HG02642 (cell line): Measurements from ENCODE around the gene SLC16A1.
"Not testable (repeated sequence)": the region's sequence is repeated elsewhere in the genome, so short reads cannot be mapped to it uniquely, and the experiment has no call there.

Experiments
- ATAC-seq: cut with Tn5 transposase; IDR thresholded peaks from one replicate; pipeline ENCODE4 v1.9.1; 2021; ENCODE audit warnings: mild to moderate bottlenecking; ENCODE audit not compliant: unreplicated experiment, poor library complexity

Gene SLC16A1

DNA sequence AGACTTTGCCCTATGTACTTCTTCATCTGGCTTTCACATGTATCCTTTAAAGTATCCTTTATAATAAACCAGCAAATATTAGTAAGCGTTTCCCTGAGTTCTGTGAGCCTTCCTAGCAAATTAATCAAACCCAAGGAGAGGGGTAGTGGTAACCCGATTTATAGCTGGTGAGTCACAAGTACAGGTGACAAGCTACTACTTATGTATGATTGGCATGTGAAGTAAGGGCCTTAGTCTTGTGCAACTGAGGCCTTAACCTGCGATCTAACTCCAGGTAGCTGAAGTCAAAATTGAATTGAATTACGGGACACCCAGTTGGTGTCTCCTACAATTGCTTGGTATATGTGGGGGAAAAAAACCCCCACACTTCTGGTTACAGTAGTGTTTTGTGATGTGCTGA is 26.0 kb downstream of the SLC16A1 start:
- ATAC-seq: no peak

DNA sequence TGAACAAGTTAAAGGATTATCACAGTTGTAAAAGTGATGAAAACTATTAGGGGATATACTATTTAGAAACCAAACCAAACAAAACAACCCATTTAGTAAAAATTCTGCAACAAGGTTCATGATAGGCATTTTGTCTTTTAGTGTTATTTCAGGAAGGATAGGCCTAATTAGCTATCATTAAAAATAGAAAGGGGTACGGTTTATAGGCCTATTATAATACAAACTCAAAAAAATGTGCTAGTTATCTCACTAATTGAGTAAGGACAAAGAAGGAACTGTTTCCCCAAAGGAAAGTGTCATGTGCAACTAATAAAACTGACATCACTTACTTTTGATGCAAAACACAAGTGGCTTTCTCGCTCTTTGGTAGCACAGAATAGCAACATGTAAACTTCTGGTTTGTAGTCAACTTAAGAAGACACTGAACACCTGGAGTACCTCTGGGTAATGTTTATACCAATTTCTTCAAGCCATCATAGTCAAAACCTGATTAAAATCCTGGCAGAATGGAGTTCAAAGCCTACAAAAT is 28.5 kb downstream of the SLC16A1 start:
- no peak for ATAC-seq

DNA sequence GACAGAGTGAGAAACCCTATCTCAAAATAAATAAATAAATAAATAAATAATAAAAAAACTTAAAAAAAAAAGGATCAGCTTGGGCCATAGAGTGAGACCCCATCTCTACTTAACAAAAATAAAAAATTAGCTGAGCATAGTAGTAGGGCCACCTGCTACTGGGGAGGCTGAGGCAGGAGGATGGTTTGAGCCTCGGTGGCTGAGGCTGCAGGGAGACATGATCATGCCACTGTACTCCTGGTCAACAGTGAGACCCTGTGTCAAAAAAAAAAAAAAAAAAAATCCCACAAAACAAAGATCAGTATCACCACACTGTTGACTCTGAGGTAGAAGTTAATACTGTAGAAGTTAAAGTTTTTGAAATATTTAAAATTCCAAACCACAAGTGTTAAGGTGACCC is 29.1 kb downstream of the SLC16A1 start:
- ATAC-seq: no peak

DNA sequence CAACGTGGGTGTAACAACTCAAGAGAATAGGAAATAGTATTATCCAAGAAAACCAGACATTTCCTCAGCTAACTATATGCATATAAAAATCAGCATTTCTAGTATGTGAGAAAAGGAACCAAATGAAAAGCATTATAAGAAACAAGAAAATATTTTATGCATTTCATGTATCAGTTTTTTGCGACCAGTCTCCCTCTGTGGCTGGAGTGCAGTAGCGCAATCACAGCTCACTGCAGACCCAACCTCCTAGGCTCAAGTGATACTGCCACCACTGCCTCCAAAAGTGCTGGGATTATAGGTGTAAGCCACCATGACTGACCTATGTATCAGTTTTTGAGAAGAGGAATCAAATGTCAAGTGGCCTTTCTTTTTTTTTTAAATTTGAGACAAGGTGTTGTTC is 31.0 kb downstream of the SLC16A1 start:
- no peak for ATAC-seq

DNA sequence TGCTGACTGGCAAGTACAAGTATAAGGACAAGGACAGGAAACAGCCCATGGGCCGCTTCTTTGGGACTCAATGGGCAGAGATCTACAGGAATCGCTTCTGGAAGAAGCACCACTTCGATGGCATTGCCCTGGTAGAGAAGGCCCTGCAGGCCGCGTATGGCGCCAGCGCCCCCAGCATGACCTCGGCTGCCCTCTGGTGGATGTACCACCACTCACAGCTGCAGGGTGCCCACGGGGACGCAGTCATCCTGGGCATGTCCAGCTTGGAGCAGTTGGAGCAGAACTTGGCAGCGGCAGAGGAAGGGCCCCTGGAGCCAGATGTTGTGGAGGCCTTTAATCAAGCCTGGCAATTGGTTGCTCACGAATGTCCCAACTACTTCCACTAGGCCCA is 32.0 kb downstream of the SLC16A1 start:
- ATAC-seq: no peak

DNA sequence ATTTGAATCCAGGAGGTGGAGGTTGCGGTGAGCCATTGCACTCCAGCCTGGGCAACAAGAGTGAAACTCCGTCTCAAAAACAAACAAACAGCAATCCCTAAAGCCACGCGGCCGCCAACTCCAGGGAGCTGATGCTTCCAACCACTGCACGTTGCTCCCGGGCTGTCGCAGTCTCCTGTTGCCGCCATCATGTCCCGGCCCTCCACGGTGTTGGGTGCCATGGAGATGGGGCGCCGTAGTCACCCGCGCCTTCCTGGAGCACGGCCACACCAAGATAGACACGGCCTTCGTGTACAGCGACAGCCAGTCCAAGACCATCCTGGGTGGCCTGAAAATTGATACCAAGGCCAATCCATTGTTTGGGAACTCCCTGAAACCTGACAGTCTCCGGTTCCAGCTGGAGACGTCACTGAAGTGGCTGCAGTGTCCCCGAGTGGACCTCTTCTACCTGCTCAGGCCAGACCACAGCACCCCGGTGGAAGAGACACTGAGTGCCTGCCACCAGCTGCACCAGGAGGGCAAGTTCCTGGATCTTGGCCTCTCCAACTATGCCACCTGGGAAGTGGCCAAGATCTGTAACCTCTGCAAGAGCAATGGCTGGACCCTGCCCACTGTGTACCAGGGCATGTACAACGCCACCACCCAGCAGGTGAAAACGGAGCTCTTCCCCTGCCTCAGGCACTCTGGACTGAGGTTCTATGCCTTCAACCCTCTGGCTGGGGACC is 32.6 kb downstream of the SLC16A1 start:
- no peak for ATAC-seq

DNA sequence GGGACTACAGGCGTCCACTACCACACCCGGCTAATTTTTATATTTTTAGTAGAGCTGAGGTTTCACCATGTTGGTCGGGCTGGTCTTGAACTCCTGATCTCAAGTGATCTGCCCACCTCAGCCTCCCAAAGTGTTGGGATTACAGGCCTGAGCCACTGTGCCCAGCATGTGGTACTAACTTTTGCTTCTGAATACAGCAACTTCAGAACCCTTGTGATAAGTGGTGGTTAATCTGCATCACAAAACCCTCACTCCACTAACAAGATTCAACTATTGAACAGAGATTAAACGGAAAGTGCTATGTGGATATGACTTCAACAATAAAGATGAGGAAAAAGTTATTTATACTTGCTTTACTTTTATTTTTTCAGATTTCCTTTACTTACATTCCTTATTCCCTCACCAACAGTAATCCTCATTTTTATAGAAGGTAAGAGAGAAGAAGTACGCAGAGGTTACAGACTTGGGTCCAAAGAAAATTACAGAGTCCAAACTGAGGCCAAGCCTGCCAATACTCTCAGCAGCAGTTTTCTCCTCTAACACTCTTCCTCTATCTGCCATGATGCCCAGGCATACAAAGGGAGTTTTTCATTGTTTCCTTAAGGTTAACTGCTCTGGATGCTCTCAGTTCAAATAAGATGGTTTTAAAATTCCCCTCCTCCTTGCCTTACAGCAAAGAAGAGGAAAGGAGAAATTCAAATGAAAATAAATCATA is 44.3 kb downstream of the SLC16A1 start:
- ATAC-seq: no peak

DNA sequence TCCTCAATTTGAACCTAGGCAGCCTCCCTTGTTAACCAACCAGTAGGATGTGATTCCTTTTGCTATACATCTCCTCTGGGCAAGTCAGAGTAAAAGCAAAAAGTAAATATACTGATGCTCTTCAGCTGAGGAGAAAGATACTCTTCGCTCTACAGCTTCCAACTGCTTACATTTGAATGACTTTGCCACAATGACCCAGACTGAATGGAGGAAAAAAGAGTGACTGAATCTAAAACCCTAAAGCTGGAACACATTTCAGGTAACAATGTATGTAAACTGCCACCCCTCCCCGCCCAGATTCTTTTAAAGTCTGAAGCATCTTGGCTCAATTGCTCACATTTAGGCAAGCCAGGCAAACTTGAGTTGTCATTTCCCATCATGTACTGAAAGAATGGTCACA is 46.1 kb downstream of the SLC16A1 start:
- no peak for ATAC-seq

DNA sequence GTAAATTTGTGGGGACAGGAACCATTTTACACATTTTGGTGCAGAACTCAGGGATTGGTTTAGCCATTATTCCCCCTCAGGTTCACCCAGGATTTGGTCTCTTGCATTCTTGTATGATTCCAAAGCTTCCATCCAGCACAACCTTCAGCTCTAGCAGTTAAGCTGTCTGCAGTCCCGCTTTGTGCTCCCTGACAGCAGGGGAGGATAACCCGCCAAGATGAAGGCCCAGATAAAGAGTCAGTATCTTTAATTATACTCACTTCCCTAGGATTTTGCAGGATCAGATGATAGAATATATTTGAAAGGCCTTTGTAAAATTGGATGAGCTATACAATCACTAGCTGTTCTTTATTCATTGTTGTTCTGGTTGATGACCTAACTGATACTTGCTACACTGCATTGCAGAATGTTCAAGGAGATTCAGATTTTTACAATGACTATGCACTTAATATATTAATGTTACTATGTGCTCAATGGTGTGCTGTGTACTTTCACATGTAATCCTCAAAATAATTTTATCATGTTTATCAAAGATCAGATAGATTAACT is 49.8 kb downstream of the SLC16A1 start:
- no peak for ATAC-seq

DNA sequence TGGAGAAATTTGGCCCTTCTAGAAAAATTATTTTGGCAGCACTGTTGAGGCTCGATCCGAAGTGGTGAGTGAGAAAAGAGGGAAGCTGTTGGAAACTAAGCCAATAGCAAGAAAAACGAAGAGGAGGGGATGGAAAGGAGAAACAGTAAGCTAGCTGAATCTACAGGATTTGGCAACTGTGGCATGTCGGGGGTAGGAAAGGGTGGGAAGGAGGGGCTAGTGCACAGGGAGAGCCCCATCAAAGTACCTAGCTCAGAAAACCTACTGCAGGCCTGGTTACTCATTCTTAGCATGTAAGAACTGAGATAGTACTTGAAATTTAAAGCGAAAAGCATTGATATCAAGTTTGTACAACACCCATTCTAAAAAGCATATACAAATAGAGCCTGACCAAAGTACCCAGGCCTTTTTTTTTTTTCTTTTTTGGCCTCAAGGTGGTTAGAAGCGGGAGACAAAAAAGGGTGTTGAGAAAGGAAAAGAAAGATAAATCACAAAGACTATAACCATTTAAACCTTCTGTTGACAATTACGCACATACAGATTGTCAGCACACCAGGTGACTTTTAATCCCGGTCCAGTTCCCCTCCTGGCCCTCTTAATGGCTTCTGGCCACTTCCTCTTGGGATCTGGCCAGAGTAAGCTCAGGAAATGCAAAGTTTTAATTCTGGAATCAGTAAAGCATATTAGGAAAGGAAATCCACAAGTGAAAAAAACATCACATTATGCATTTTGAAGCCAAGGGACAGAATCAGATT is 50.4 kb downstream of the SLC16A1 start:
- no peak for ATAC-seq

DNA sequence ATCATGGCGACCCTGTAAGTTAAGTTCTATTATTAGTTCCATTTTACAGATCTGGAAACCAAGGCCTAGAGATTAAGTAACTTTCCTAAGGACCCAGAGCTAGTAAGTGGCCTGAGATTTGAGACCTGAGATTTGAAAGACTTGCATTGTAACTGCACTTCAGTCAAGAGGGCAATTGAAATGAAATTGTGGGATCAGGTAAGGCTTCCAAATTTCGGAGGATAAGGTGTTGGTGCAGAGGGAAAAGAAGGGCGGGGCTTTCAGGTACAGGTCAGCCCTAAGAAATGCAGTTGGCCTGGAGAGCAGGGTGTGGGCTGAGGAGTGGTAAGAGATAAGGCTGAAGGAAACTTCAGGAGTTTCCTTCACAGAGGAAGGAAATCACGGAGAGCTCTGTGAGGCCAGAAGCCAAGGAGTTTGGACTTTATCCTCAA is 51.1 kb downstream of the SLC16A1 start:
- no peak for ATAC-seq

DNA sequence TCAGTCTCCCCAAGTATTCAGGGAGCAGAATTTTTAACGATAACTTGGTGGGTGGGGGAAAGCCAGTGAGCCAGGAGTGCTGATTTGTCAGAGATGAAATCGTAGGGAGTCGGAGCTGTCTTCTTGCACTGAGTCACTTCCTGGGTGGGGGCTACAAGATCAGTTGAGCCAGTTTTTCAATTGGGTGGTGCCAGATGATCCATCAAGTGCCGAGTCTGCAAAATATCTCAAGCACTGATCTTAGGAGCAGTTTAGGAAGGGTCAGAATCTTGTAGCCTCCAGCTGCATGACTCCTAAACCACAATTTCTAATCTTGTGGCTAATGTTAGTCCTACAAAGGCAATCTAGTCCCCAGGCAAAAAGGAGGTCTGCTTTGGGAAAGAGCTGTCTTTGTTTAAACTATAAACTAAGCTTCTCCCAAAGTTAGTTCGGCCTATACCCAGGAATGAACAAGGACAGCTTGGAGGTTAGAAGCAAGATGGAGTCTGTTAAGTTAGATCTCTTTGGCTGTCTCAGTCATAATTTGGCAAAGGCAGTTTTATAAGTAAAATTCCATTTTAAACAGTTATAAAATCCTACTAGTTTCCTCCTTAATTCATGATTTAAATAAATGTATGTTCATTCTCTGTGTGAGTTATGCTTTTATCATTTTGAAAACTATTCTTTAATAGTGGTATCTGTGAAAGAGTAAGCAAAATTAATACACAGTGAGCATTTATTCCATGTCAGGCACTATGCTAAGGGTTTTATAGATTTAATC is 51.7 kb downstream of the SLC16A1 start:
- ATAC-seq: no peak

DNA sequence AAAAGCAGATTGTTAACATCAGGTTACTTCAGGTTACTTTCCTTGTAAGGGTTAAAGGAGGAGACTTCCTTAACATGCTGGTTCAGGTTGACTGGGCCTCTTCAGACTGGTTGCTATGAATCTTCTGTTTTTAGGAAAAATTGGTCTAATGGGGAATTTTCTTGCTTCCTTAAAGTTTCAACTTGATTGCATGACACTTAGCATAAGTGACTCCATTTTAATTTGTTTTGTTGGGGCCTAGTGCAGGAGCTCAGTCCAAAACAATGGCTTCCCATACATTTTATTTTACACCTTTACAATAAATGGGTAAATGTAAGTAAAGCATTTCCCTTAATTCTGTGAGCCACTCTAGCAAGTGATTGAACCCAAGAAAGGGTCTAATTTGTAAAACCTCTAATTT is 53.8 kb downstream of the SLC16A1 start:
- no peak for ATAC-seq

DNA sequence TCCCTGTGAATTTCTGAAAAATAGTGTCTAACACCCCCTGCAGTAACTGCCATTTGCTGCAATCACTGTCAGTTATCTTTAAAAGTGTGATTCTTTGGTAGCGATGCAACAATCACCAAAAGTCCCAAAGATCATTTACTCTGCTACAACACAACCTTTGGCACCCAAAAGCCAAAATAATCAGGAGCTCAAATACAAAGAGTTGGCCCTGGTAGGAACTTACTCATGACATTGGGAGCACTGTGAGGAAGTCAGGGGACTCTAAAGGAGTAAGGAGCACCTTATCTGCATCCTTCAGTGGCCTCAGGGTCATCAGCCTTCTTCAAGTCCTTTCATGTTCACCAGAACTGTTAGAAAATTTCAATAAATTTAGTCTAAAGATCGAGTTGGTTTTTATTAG is 54.6 kb downstream of the SLC16A1 start:
- ATAC-seq: no peak

DNA sequence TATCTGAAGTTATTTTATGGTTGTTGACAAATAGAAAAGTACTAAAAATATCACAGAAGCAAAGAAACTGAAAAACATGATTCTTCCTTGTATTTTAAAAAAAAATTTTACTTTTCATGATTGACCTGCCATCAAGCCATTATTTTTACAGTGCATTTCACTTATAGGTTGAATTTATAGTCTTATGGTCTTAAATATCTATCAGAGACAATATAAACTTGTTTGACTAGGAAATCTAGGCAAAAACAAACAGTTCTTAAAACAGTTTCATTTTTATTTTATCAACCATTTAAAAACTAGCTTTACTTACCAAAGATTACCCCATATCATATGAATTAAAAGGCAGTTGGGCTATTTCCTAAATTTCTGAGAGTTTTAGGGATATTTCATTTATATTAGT is 59.2 kb downstream of the SLC16A1 start:
- ATAC-seq: no peak

DNA sequence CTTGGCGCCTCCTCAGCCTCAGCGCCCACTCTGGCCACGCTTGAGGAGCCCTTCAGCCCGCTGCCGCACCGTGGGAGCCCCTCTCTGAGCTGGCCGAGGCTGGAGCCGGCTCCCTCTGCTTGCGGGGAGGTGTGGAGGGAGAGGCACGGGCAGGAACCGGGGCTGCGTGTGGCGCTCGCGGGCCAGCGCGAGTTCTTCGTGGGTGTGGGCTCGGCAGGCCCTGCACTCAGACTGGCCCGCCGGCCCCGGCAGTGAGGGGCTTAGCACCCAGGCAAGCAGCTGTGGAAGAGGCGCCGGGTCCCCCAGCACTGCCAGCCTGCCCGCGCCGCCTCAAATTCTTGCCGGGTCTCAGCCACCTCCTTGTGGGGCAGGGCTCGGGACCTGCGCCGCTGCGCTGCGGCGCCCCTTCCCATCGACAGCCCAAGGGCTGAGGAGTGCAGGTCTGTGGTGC is 61.4 kb downstream of the SLC16A1 start:
- no peak for ATAC-seq

DNA sequence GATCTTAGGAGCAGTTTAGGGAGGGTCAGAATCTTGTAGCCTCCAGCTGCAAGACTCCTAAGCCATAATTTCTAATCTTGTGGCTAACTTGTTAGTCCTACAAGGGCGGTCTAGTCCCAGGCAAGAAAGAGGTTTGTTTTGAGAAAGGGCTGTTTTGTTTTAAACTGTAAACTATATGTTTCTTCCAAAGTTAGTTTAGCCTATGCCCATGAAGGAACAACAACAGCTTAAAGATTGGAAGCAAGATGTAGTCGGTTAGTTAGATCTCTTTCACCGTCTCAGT is 62.0 kb downstream of the SLC16A1 start:
- no peak for ATAC-seq

DNA sequence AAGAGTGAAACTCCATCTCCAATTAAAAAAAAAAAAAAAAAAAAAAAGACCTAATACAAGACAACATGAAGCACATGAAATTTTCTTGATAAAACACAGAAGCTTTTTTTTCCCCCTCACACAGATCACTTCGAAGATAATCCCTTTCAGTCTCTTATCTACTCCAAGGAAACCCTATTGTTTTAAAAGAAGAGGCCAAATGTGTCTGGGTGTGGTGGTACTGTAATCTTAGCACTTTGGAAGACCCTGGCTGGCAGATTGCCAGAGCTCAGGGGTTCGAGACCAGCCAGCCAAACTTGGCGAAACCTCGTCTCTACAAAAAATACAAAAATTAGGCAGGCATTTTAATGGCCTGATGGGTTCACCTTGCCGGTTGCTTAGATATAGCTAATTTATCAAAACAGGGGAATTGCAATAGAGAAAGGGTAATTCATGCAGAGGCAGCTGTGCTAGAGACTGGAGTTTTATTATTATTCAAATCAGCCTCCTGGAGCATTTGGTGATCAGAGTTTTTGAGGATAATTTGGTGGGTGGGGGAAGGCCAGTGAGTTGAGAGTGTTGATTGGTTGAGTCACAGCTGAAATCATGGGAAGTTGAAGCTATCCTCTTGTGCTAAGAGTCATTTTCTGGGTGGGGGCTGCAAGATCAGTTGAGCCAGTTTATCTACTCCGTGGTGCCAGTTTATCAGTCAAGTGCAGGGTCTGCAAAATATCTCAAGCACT is 62.5 kb downstream of the SLC16A1 start:
- ATAC-seq: no peak

DNA sequence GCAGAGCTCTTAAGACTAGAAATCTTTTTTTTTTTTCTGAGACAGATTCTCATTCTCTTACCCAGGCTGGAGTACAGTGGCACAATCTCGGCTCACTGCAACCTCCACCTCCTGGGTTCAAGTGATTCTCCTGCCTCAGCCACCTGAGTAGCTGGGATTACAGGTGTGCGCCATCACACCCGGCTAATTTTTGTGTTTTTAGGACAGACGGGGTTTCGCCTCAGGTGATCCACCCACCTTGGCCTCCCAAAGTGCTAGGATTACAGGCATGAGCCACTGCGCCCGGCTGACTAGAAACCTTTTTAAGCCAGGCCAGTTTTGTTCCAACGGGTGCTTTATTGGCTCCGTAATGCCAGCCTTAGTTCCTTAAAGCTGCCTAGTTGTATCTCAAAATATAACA is 66.1 kb downstream of the SLC16A1 start:
- ATAC-seq: not testable (repeated sequence)
